SKM-1 treated with dmso at 0.1 percent for 144 hours (cell line): ENCODE measurements around the gene OLIG2.

ENCODE experiments used
- DNase-seq: peaks from one replicate; lab custom pipeline; 2025; ENCODE audit not compliant: unreplicated experiment; lab: John Stamatoyannopoulos, UW

OLIG2 gene

DNA sequence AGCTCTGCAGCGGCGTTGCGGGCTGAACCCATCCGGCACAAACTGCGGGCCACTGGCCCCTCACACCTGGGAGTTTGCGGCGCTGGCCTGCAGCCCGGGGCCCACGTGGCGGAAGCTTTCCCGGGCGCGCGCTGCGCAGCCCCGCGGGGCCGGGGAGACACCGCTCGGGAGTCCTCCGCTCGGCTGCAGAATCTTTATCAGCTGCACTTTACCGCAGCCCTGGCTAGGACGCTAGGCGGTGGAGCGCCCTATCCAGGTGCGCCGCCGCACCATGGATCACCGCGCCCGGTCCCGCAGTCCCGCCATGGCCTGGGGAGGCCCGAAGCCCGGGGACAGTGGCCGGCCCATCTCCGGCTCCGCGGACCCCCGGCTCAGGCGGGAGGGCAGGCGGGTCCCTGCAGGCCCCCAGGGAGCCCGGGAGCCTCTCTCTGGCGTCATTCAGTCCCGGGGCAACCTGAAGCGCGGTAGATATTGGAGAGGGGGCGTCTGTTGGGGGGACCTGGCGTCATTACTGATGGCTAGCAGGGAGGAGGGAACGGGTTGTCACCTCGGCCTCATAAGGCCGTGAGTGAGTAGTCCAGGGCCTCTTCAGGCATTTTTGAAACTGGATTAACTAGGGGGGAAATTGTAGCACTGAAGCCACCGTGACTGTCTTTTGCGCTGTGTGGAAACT, 5.7 kb upstream of the OLIG2 start:
- DNase-seq, result no peak

DNA sequence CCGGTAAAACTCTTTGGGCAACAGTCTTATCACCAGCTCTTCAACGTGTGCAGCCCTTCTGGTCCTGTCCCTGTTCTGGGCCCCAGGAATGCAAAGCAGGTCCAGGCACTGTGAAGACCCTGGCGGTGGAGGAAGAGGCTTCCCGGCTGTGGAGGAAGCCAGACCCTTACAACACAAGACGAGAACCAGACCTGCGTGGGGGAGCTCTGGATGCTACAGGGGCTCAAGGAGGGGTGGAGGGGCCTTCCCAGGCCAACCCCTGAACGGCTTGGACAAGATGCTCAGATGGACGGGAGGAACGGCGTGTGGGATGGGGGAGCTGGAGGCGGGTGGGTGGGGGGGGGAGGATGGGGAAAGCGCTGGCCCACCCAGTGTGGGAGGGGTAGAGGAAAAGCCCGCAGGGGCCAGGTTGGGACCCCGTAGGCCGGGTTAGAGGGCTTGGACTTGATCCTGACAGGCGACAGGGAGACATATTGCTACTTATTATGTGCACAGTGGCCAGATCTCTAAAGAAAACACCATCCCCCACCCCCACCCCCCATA, 5.1 kb upstream of the OLIG2 start:
- DNase-seq, result no peak

DNA sequence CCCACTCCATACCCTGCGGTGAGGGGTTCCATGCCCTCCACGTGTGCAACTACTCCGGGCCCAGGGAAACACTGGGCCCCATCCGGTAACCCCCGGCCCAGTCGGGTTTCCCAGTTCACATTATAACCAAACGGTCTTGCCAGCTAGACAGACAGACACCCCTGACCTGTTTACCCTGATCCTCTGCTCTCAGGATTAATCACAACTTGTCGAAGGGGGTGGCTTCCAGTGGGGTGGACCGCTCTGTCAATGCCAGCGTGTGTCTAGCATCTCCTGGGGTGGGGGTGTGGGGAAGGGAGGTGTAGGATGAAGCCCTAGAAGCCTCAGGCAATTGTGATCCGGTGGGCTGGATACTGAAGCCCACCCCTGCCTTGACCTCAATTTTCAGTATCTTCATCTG, 4.6 kb upstream of the OLIG2 start:
- DNase-seq, result no peak

DNA sequence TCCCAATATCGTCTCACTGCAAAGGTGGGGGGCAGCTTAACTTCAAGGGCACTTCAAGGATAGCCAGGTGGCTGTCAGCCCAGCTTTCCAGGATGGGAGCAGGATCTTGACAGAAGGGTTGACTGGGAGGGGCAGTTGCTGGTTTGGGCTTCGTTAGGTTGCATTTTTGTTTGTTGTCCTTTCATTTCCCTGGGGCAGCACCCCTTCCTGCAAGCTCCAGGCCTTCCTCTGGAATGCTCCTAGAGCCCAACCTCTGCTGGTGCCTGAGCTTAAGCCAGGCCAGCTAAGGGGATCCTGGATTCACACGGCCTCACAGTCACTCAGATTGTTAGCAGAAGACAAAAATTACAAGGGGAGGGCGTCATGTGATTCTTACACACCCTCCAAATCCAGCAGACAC, 4.1 kb upstream of the OLIG2 start:
- no peak for DNase-seq

DNA sequence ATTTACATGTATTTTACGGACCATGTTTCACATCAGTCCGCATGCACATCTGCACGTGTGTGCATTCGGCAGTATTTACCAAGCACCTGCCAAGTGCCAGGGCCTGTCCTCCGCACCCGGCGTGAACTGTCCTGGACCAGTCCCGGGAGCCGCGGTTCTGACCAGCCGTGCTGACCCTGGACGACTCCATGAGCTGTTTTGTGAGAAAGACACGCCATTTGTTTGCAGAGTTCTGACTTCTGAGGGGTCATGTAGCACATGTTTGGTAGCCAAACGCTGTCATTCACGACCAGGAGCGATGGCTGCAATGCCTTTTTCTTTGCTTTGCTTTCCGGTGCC, 3.3 kb upstream of the OLIG2 start:
- no peak for DNase-seq

DNA sequence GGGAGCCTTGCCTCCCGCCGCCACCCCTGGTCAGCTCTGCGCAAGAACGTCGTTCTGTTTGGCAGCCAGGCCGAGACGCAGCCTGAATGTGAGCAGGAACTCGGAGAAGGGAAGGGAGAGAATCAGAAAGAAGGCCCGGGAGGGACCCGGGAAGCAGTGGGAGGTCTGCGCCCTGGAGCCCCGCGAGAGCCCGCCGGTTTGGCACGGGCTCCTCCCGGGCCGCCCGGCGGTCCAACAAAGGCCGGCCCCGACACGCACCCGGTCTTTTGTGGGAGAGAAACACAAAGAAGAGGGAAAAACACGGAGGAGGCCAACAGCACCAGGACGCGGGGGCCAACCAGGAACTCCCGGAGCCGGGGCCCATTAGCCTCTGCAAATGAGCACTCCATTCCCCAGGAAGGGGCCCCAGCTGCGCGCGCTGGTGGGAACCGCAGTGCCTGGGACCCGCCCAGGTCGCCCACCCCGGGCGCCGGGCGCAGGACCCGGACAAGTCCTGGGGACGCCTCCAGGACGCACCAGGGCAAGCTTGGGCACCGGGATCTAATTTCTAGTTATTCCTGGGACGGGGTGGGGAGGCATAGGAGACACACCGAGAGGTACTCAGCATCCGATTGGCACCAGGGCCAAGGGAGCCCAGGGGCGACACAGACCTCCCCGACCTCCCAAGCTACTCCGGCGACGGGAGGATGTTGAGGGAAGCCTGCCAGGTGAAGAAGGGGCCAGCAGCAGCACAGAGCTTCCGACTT, 2.7 kb upstream of the OLIG2 start:
- no peak for DNase-seq

DNA sequence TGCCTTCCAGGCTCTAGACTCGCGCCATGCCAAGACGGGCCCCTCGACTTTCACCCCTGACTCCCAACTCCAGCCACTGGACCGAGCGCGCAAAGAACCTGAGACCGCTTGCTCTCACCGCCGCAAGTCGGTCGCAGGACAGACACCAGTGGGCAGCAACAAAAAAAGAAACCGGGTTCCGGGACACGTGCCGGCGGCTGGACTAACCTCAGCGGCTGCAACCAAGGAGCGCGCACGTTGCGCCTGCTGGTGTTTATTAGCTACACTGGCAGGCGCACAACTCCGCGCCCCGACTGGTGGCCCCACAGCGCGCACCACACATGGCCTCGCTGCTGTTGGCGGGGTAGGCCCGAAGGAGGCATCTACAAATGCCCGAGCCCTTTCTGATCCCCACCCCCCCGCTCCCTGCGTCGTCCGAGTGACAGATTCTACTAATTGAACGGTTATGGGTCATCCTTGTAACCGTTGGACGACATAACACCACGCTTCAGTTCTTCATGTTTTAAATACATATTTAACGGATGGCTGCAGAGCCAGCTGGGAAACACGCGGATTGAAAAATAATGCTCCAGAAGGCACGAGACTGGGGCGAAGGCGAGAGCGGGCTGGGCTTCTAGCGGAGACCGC, 2.0 kb upstream of the OLIG2 start:
- no peak for DNase-seq

DNA sequence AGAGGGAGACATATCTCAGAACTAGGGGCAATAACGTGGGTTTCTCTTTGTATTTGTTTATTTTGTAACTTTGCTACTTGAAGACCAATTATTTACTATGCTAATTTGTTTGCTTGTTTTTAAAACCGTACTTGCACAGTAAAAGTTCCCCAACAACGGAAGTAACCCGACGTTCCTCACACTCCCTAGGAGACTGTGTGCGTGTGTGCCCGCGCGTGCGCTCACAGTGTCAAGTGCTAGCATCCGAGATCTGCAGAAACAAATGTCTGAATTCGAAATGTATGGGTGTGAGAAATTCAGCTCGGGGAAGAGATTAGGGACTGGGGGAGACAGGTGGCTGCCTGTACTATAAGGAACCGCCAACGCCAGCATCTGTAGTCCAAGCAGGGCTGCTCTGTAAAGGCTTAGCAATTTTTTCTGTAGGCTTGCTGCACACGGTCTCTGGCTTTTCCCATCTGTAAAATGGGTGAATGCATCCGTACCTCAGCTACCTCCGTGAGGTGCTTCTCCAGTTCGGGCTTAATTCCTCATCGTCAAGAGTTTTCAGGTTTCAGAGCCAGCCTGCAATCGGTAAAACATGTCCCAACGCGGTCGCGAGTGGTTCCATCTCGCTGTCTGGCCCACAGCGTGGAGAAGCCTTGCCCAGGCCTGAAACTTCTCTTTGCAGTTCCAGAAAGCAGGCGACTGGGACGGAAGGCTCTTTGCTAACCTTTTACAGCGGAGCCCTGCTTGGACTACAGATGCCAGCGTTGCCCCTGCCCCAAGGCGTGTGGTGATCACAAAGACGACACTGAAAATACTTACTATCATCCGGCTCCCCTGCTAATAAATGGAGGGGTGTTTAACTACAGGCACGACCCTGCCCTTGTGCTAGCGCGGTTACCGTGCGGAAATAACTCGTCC, 1.3 kb upstream of the OLIG2 start:
- no peak for DNase-seq

DNA sequence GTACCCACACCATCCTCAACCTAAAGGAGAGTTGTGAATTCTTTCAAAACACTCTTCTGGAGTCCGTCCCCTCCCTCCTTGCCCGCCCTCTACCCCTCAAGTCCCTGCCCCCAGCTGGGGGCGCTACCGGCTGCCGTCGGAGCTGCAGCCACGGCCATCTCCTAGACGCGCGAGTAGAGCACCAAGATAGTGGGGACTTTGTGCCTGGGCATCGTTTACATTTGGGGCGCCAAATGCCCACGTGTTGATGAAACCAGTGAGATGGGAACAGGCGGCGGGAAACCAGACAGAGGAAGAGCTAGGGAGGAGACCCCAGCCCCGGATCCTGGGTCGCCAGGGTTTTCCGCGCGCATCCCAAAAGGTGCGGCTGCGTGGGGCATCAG, 638 bp upstream of the OLIG2 start:
- DNase-seq, result no peak

DNA sequence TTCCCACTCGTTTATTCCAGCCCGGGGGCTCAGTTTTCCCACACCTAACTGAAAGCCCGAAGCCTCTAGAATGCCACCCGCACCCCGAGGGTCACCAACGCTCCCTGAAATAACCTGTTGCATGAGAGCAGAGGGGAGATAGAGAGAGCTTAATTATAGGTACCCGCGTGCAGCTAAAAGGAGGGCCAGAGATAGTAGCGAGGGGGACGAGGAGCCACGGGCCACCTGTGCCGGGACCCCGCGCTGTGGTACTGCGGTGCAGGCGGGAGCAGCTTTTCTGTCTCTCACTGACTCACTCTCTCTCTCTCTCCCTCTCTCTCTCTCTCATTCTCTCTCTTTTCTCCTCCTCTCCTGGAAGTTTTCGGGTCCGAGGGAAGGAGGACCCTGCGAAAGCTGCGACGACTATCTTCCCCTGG, 716 bp downstream of the OLIG2 start:
- no peak for DNase-seq

DNA sequence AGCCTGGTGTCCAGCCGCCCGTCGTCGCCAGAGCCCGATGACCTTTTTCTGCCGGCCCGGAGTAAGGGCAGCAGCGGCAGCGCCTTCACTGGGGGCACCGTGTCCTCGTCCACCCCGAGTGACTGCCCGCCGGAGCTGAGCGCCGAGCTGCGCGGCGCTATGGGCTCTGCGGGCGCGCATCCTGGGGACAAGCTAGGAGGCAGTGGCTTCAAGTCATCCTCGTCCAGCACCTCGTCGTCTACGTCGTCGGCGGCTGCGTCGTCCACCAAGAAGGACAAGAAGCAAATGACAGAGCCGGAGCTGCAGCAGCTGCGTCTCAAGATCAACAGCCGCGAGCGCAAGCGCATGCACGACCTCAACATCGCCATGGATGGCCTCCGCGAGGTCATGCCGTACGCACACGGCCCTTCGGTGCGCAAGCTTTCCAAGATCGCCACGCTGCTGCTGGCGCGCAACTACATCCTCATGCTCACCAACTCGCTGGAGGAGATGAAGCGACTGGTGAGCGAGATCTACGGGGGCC, 1.2 kb downstream of the OLIG2 start:
- no peak for DNase-seq

DNA sequence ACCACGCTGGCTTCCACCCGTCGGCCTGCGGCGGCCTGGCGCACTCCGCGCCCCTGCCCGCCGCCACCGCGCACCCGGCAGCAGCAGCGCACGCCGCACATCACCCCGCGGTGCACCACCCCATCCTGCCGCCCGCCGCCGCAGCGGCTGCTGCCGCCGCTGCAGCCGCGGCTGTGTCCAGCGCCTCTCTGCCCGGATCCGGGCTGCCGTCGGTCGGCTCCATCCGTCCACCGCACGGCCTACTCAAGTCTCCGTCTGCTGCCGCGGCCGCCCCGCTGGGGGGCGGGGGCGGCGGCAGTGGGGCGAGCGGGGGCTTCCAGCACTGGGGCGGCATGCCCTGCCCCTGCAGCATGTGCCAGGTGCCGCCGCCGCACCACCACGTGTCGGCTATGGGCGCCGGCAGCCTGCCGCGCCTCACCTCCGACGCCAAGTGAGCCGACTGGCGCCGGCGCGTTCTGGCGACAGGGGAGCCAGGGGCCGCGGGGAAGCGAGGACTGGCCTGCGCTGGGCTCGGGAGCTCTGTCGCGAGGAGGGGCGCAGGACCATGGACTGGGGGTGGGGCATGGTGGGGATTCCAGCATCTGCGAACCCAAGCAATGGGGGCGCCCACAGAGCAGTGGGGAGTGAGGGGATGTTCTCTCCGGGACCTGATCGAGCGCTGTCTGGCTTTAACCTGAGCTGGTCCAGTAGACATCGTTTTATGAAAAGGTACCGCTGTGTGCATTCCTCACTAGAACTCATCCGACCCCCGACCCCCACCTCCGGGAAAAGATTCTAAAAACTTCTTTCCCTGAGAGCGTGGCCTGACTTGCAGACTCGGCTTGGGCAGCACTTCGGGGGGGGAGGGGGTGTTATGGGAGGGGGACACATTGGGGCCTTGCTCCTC, 1.9 kb downstream of the OLIG2 start:
- no peak for DNase-seq

DNA sequence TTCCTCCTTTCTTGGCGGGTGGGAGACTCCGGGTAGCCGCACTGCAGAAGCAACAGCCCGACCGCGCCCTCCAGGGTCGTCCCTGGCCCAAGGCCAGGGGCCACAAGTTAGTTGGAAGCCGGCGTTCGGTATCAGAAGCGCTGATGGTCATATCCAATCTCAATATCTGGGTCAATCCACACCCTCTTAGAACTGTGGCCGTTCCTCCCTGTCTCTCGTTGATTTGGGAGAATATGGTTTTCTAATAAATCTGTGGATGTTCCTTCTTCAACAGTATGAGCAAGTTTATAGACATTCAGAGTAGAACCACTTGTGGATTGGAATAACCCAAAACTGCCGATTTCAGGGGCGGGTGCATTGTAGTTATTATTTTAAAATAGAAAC, 2.5 kb downstream of the OLIG2 start:
- DNase-seq, result no peak

DNA sequence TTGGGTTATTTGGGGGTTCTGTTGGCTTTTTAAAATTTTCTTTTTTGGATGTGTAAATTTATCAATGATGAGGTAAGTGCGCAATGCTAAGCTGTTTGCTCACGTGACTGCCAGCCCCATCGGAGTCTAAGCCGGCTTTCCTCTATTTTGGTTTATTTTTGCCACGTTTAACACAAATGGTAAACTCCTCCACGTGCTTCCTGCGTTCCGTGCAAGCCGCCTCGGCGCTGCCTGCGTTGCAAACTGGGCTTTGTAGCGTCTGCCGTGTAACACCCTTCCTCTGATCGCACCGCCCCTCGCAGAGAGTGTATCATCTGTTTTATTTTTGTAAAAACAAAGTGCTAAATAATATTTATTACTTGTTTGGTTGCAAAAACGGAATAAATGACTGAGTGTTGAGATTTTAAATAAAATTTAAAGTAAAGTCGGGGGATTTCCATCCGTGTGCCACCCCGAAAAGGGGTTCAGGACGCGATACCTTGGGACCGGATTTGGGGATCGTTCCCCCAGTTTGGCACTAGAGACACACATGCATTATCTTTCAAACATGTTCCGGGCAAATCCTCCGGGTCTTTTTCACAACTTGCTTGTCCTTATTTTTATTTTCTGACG, 3.1 kb downstream of the OLIG2 start:
- DNase-seq, result no peak

DNA sequence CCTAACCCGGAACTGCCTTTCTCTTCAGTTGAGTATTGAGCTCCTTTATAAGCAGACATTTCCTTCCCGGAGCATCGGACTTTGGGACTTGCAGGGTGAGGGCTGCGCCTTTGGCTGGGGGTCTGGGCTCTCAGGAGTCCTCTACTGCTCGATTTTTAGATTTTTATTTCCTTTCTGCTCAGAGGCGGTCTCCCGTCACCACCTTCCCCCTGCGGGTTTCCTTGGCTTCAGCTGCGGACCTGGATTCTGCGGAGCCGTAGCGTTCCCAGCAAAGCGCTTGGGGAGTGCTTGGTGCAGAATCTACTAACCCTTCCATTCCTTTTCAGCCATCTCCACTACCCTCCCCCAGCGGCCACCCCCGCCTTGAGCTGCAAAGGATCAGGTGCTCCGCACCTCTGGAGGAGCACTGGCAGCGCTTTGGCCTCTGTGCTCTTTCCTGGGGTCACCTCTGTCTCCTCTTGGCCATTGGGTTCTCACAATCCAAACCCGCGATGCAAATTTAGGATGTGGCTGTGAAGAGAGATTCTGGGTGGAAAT, 3.7 kb downstream of the OLIG2 start:
- DNase-seq, result no peak

DNA sequence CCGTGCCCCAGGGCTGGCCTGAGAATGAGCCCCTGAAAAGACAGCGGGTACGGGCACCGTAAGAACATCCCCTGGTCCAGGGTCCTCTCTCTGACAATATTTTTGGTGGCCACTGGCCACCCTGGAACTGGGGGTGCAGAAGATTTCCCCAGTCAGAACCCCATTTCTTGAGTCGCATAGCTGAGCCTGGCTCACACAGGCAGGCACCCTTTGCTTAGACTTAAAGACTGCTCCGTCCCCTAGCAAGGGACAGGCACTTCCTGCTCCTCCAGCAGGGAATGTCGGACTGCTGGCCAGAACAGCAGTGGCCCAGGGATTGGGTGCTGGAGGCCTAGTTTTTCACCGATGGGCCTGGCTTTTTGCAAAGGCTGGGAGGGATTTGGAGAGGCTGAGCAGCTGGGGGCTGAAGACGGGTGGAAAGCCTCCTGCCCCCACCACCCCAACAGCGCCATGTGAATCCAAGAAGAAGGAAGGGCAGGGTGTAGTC, 4.3 kb downstream of the OLIG2 start:
- DNase-seq, result no peak

DNA sequence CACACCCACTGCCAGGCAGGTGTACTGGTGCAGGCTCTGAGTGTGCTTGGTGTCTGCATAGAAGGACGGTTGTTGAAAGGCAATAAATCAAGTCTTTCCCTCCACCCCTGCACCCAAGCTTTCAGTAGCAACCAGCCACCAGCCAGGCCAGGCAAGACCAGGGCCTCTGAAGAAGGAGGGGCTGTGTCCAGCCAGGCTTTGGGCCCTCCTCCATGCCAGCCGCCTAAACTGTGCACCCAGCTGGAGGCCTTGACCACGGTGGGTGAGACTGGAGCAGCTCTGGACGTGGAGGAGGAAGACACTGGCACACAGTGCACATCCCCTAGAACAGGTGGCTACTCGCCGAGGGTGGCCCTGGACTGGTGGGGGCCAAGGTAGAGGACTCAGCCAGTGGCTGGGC, 4.9 kb downstream of the OLIG2 start:
- no peak for DNase-seq

DNA sequence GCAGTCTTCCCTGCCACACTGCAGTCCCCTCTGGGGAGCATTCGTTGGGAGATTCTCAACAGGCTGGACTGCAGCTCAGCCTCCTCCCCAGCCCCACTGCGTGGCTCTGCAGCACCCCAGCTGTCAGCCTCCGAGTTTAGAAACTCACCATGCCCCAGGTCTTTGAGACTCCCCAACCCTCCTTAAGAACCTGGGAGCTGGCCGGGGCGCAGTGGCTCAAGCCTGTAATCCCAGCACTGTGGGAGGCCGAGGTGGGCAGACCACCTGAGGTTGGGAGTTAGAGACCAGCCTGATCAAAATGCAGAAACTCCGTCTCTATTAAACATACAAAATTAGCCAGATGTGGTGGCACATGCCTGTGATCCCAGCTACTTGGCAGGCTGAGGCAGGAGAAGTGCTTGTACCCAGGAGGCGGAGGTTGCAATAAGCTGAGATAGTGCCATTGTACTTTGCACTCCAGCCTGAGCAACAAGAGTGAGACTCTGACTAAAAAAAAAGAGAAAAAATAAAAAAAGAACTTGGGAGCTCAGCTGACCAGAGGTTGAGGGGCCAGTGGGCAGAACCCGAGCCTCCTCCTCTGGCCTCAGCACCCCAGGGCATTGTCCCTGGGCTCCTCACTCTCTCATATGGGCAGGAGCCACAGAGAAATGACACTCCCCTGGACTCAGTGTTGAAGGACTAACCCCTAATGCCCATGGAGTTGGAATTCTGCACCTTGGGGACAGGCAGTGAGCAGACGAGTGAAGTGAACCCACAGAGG, 5.6 kb downstream of the OLIG2 start:
- no peak for DNase-seq
